CD4-positive, alpha-beta T cell (primary cell): Measurements from ENCODE around the gene IFI30. TPM values are rescaled to one million over a fixed set of nuclear protein-coding genes. Genes with fewer than 3 reads are reported as not detected.

Experiments
- ATAC-seq: fragments of 200-7000 bp; cut with Tn5 transposase; one replicate; pipeline ENCODE4 v1.10.0; 2022; ENCODE audit warnings: mild to moderate bottlenecking; ENCODE audit not compliant: poor library complexity
- CTCF ChIA-PET: fragments of 350-600 bp; sonication (Branson Sonifier 250); formaldehyde crosslinking; loops from one replicate; lab custom pipeline; 2021; ENCODE audit warnings: antibody characterized with exemption, inconsistent platforms; lab: Charles Lee
- POLR2A ChIA-PET: fragments of 350-600 bp; sonication (Branson Sonifier 250); formaldehyde crosslinking; loops from one replicate; lab custom pipeline; 2021; ENCODE audit warnings: antibody characterized with exemption, inconsistent platforms; lab: Charles Lee
- DNase-seq, 14 experiments: peaks; one replicate each; pipeline ENCODE4 v3.0.0-alpha.2; 2013 to 2020; ENCODE audit warnings: mixed read lengths in 2 of 14
- H3K27ac ChIP-seq, 2 donors: one replicate each; pipeline versions ENCODE4 v1.5.1 to v1.7.0; 2013; ENCODE audit warnings: low read length in 2 of 2, low read depth in 1 of 2, mild to moderate bottlenecking in 1 of 2
- H3K27me3 ChIP-seq, 2 experiments: 1 replicate in 1 of 2; 2 replicates in 1 of 2; pipeline versions ENCODE4 v1.6.1 to v1.7.0; 2013; ENCODE audit warnings: low read length in 2 of 2, control low read depth in 1 of 2, mild to moderate bottlenecking in 1 of 2, moderate library complexity in 1 of 2; ENCODE audit not compliant: insufficient read depth in 2 of 2, control insufficient read depth in 1 of 2
- H3K36me3 ChIP-seq: one replicate; pipeline ENCODE4 v1.6.1; 2013; ENCODE audit warnings: low read length, control low read depth; ENCODE audit not compliant: insufficient read depth
- H3K4me1 ChIP-seq: one replicate; pipeline ENCODE4 v1.6.1; 2013; ENCODE audit warnings: low read length, control low read depth; ENCODE audit not compliant: insufficient read depth
- H3K4me3 ChIP-seq: one replicate; pipeline ENCODE4 v1.5.1; 2013; ENCODE audit warnings: mild to moderate bottlenecking, low read length, moderate library complexity
- H3K9me3 ChIP-seq, 2 experiments: 1 replicate in 1 of 2; 2 replicates in 1 of 2; pipeline versions ENCODE4 v1.6.1 to v1.7.0; 2013; ENCODE audit warnings: low read length in 2 of 2, mild to moderate bottlenecking in 2 of 2, control low read depth in 1 of 2, moderate library complexity in 1 of 2; ENCODE audit not compliant: control insufficient read depth in 1 of 2, insufficient read depth in 1 of 2
- H3K27ac Mint-ChIP-seq: one replicate; pipeline ENCODE4 v1.8.0; 2020; ENCODE audit warnings: mixed read lengths
- H3K27me3 Mint-ChIP-seq: one replicate; pipeline ENCODE4 v1.8.0; 2021; ENCODE audit warnings: mixed read lengths
- H3K36me3 Mint-ChIP-seq: one replicate; pipeline ENCODE4 v1.8.0; 2021; ENCODE audit warnings: low read depth, mixed read lengths
- H3K4me1 Mint-ChIP-seq: one replicate; pipeline ENCODE4 v1.8.0; 2021; ENCODE audit warnings: low read depth, mixed read lengths
- H3K4me3 Mint-ChIP-seq: one replicate; pipeline ENCODE4 v1.8.0; 2020; ENCODE audit warnings: mild to moderate bottlenecking, mixed read lengths
- H3K9me3 Mint-ChIP-seq: one replicate; pipeline ENCODE4 v1.8.0; 2020; ENCODE audit warnings: mixed read lengths
- CTCF ChIP-seq: fragments of 200-600 bp; IDR thresholded peaks from one replicate; pipeline ENCODE4 v1.8.0; 2022; ENCODE audit warnings: antibody characterized with exemption, mild to moderate bottlenecking
- intact Hi-C, 2 experiments: fragments of 100-400 bp; cut with DNase I in 1 of 2; cut with micrococcal nuclease in 1 of 2; formaldehyde crosslinking; loops; one replicate each; pipeline versions ENCODE4 v1.15.1 to v1.9.0; 2023 to 2025; cut with DNase I, micrococcal nuclease
- total RNA-seq, 174 experiments: library from RNA in 2 of 174; stranded (reverse) in 2 of 174; gene quantifications; one replicate each; pipeline ENCODE4 v1.2.3 and lab custom pipeline; 2021 to 2026

IFI30 gene
- total RNA-seq, 2 experiments from 2014 or later = 10.6 to 10.7 TPM

DNA sequence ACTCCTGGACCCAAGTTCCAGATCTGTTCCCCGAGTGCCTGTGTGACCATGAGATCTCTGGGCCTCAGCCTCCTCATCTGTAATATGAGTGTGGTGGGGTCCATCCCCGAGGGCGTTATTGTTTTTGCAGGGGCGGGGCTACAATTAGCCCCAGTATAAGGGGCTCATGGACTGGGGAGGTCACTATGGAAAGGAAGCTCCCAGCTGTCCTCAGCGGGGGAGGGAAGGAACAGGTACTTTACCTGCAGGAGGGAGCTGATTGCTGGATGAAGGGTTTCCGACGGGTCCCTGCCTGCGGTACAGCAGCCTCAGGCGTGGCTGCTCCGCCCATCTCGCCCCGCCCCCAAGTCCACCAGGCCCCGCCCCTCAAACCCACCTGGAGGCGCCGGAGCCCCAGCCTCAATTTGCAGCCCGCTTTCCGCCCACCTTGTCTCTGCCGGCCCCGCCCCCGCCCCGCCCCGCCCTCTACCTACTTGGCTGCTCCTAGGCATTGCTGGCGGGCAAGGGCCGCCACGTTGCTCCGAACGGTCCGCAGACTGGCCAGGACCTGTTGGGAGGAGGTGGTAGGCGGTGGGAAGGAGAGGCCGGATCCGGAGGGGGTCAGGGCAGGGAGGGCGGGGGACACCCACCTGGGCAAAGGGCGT lies 47.1 kb downstream of the IFI30 start:
- intact Hi-C loops = no loop called here
- peaks cover 21% of the 10 kb centered on the region for H3K4me1 Mint-ChIP-seq
- Histone ChIP-seq H3K27me3 (peaks cover 29 to 31% of the 10 kb centered on the region in 2 experiments), H3K4me1 (peaks cover 25% of the 10 kb centered on the region), H3K36me3 (no peaks in the 10 kb centered on the region), H3K4me3 (no peak overlapping the region), H3K9me3 (peaks cover 0 to 30% of the 10 kb centered on the region in 2 experiments), H3K27ac (no peak overlapping the region)
- no peak overlapping the region for H3K4me3 Mint-ChIP-seq
- ChIA-PET POLR2A (interaction anchor here (0.5 kb wide), 1 partner anchor 59 kb away, joined by 4 read pairs; no protein-coding TSS in a partner anchor), CTCF (interaction anchor here (1.4 to 1.7 kb wide), 2 partner anchors 34 to 168 kb away, joined by 3 to 6 read pairs; a partner anchor contains a TSS)
- H3K36me3 Mint-ChIP-seq = no peaks in the 10 kb centered on the region
- DNase-seq (peak in 2 of 14 experiments; percentile 12 to 38), ATAC-seq (no peak)
- no peaks in the 10 kb centered on the region for H3K9me3 Mint-ChIP-seq
- H3K27ac Mint-ChIP-seq = no peak overlapping the region
- H3K27me3 Mint-ChIP-seq = peaks cover 47% of the 10 kb centered on the region
- TF ChIP-seq CTCF = no peak

DNA sequence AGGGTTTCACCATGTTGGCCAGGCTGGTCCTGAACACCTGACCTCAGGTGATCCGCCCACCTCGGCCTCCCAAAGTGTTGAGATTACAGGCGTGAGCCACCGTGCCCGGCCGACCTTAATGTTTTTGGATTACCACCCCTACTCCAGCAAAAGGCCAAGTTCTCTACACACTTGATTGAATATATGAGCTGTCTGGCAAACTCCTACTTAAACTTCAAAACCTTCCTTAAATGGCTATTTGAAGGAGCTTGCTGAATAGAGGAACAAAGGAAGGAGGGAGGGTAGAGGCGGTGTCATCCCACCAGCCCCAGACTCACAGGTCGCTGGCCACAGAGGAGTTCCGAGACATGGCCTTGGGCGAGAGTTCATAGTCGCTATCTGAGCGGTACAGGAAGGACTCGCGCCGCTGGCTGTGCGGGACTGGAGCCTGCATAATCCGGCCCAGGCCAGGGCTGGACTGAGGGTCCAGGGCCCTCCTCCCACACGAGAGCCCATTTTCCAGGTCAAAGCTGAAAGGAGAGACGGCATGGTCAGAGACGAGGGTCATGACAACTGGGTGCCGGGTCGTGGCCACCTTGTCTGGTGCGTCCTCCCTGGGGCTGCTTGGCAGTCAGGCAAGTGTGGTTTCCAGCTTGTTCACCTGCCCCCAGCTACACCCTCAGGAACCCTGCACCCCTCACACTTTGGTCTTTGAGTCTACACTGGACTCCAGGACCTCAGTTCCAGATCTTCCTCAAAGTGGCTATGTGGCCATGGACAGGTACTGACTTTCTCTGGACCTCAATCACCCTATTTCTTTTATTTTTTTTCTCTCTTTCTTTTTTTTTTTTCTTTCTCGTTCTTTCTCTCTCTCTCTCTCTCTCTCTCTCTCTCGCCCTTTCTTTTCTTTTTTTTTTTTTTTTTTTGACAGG lies 48.5 kb downstream of the IFI30 start:
- Histone ChIP-seq H3K4me1 (peaks cover 29% of the 10 kb centered on the region), H3K36me3 (no peaks in the 10 kb centered on the region), H3K9me3 (peaks cover 0 to 34% of the 10 kb centered on the region in 2 experiments), H3K4me3 (no peak overlapping the region), H3K27ac (no peak overlapping the region), H3K27me3 (peaks cover 39 to 44% of the 10 kb centered on the region in 2 experiments)
- intact Hi-C loops = no loop called here
- DNase-seq = no peak
- no peaks in the 10 kb centered on the region for H3K36me3 Mint-ChIP-seq
- ChIA-PET CTCF (interaction anchor here (0.8 to 1.4 kb wide), 2 partner anchors 33 to 1268 kb away, joined by 3 to 4 read pairs; a partner anchor contains a TSS), POLR2A (no interaction called here)
- no peak overlapping the region for H3K27ac Mint-ChIP-seq
- no peak for ATAC-seq
- no peak for TF ChIP-seq CTCF
- H3K27me3 Mint-ChIP-seq = peaks cover 57% of the 10 kb centered on the region
- H3K9me3 Mint-ChIP-seq = no peaks in the 10 kb centered on the region
- H3K4me3 Mint-ChIP-seq = no peak overlapping the region
- peaks cover 22% of the 10 kb centered on the region for H3K4me1 Mint-ChIP-seq

DNA sequence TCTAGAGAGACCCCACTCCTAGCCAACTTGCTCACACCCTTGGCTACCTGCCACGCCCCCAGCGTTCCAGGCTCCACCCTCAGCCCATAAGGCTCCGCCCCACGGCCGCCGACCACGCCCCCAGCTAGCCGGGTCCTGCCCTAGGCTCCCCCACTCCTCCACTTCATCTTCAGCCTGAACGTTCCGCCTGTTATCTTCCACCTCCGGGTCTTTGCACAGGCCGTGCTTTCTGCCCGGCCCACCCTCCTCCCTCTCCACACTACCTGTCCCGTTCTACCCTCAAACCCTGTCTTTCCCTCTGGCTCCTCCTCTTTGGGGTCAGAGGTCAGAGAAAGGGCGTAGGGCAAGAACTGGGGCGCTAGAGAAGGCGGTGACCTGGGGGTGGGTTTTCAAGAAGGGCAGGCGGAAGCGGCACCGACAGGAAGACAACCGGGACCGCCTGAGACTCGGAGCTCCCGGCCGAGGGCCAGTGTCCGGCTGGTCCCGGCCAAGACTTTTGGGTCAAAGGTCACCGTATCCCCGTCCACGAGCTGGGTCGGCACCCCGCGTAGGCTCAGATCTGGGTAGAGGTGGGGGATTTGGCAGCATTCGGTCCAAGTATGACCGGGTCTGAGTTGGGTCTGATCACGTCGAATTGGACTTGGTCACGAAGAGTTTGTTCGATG lies 50.4 kb downstream of the IFI30 start:
- Histone ChIP-seq H3K9me3 (peaks cover 0 to 34% of the 10 kb centered on the region in 2 experiments), H3K4me3 (peak overlapping the region; percentile 40), H3K4me1 (peaks cover 29% of the 10 kb centered on the region), H3K27ac (no peak overlapping the region), H3K36me3 (no peaks in the 10 kb centered on the region), H3K27me3 (peaks cover 53 to 58% of the 10 kb centered on the region in 2 experiments)
- H3K4me3 Mint-ChIP-seq = peak overlapping the region; percentile 81
- ATAC-seq (peak; percentile 18), DNase-seq (peak in 3 of 14 experiments; percentile 18 to 55 (median 47))
- POLR2A ChIA-PET = interaction anchor here (0.6 to 1.4 kb wide), 8 partner anchors 20 to 99 kb away, joined by 3 to 6 read pairs (median 4); partner anchors contain the start of genes JUND, LSM4, MPV17L2 and PIK3R2
- peaks cover 22% of the 10 kb centered on the region for H3K4me1 Mint-ChIP-seq
- intact Hi-C loops = no loop called here
- H3K27me3 Mint-ChIP-seq = peaks cover 69% of the 10 kb centered on the region
- no peak overlapping the region for H3K27ac Mint-ChIP-seq
- no peaks in the 10 kb centered on the region for H3K36me3 Mint-ChIP-seq
- no peak for TF ChIP-seq CTCF
- no peaks in the 10 kb centered on the region for H3K9me3 Mint-ChIP-seq
- CTCF ChIA-PET = interaction anchor here (1.9 kb wide), 1 partner anchor 55 kb away, joined by 5 read pairs; no protein-coding TSS in a partner anchor
